ENCODE results near the gene GFPT1.
A peak's percentile ranks its signal among the peaks of the same experiment; 100 is the strongest.
"Not testable (repeated sequence)": the region's sequence is repeated elsewhere in the genome, so short reads cannot be mapped to it uniquely, and the experiment has no call there.

Gene GFPT1

DNA sequence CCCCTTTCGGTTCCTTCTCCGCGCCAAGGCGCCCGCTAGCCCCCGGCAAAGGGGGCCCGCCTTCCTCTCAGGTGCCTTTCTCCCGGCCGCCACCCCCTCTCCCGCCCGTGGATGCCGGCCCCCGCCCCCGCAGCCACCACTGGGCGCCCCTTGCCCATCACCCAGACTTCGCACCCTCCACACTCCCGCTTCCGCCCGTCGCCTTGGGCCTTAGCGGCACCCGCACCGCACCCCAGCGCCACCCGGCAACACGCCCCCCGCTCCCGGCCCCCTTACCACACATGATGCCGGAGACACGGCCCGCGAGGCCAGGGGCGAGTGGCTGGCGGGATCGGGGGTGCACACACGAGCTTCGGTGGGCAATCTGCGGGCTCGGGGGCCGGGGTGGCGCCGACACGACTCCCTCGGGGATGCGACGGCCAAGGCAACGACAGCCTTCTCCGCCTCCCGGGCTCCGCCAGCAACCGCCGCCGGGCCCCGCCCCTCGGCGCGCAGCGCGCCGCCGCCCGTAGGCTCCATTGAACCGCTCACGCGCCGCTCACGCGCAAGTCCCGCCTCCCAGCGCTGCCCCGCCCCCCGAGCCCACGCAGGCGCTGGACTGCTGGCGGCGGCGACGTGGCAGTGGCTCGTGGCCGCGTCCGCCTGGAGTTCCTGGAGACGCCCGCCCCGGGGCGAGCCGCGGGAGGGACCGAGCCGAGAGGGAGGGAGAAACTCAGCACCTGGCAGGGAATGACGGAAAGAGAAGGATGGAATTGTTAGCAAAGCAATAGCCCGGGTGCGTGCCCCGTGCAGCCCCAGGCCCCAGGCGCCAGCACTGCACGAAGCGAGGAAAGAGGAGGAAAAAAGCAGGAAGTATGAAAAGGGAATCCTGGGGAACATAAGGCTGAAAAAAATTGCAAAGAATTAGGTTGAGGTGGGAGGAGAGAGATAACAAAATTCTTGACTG lies at the start of gene GFPT1:
Gene GFPT1, minus strand, starts transcription at position 439 of the 946 bp plus-strand sequence. Its CDS starts 156 bp downstream, at position 283.
- H3K9me3 ChIP-seq (ENCODE audit: control insufficient read depth in 1 of 2, low read length in 2 of 2), result no peaks in the 10 kb centered on the region
- no peaks in the 10 kb centered on the region for H3K36me3 ChIP-seq (ENCODE audit: control insufficient read depth in 1 of 2, insufficient read depth in 2 of 2, low read length in 2 of 2)
- H3K4me3 ChIP-seq (ENCODE audit: low read depth in 1 of 2, low read length in 2 of 2), result peak within 1 kb of the TSS; percentile 70 to 84
- H3K27me3 ChIP-seq (ENCODE audit: control insufficient read depth in 1 of 2, insufficient read depth in 2 of 2, low read length in 2 of 2), result no peaks in the 10 kb centered on the region
- peak within 1 kb of the TSS; percentile 81 to 84 for H3K9ac ChIP-seq (ENCODE audit: low read depth in 1 of 2, low read length in 2 of 2)
- H3K4me1 ChIP-seq (ENCODE audit: control insufficient read depth in 1 of 2, insufficient read depth in 2 of 2, low read length in 2 of 2), result peaks cover 25 to 28% of the 10 kb centered on the region in 2 donors
- H3K27ac ChIP-seq (ENCODE audit: low read depth, low read length), result peak within 1 kb of the TSS; percentile 89

- Histone ChIP-seq H3K36me3 (ENCODE audit: control insufficient read depth in 1 of 2, insufficient read depth in 2 of 2, low read length in 2 of 2) (no peaks in the 10 kb centered on the region), H3K27ac (ENCODE audit: low read depth, low read length) (peak overlapping the region; percentile 91), H3K9ac (ENCODE audit: low read depth in 1 of 2, low read length in 2 of 2) (peak overlapping the region; percentile 71 to 94), H3K9me3 (ENCODE audit: control insufficient read depth in 1 of 2, low read length in 2 of 2) (peaks cover 0 to 2% of the 10 kb centered on the region in 2 donors), H3K4me1 (ENCODE audit: control insufficient read depth in 1 of 2, insufficient read depth in 2 of 2, low read length in 2 of 2) (peaks cover 20 to 26% of the 10 kb centered on the region in 2 donors), H3K27me3 (ENCODE audit: control insufficient read depth in 1 of 2, insufficient read depth in 2 of 2, low read length in 2 of 2) (no peaks in the 10 kb centered on the region), H3K4me3 (ENCODE audit: low read depth in 1 of 2, low read length in 2 of 2) (peak overlapping the region; percentile 82 to 92)
These were observed 49.5 kb upstream of the GFPT1 start for GRCh38 chr2:69436596-69436937.

DNA sequence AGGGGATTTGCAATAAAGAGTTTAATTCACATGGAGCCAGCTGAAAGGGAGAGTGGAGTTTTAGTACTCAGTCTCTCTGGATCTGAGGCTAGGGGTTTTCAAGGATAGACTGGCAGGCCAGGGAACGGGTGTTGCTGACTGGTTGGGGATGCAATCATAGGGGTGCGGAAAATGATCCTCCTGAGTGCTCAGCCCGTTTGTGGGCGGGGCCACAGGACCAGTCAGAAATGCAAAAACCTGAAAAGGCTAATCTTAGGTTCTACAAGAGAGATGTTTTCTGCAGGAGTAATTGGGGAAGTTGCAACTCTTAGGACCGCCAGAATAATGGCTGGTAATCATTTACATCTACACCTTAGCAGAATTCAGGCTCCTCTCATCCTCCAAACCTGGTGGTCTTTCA lies 47.7 kb upstream of the GFPT1 start:
- Histone ChIP-seq H3K27ac (ENCODE audit: low read depth, low read length) (no peak overlapping the region), H3K9ac (ENCODE audit: low read depth in 1 of 2, low read length in 2 of 2) (no peak overlapping the region), H3K36me3 (ENCODE audit: control insufficient read depth in 1 of 2, insufficient read depth in 2 of 2, low read length in 2 of 2) (peaks cover 0 to 3% of the 10 kb centered on the region in 2 donors), H3K27me3 (ENCODE audit: control insufficient read depth in 1 of 2, insufficient read depth in 2 of 2, low read length in 2 of 2) (no peaks in the 10 kb centered on the region), H3K9me3 (ENCODE audit: control insufficient read depth in 1 of 2, low read length in 2 of 2) (peaks cover 0 to 2% of the 10 kb centered on the region in 2 donors), H3K4me1 (ENCODE audit: control insufficient read depth in 1 of 2, insufficient read depth in 2 of 2, low read length in 2 of 2) (peaks cover 20 to 26% of the 10 kb centered on the region in 2 donors), H3K4me3 (ENCODE audit: low read depth in 1 of 2, low read length in 2 of 2) (no peak overlapping the region)

GRCh38 chr2:69429491-69430183 lies 42.6 kb upstream of the GFPT1 start:
- Histone ChIP-seq H3K36me3 (ENCODE audit: control insufficient read depth in 1 of 2, insufficient read depth in 2 of 2, low read length in 2 of 2) (peaks cover 0 to 19% of the 10 kb centered on the region in 2 donors), H3K27me3 (ENCODE audit: control insufficient read depth in 1 of 2, insufficient read depth in 2 of 2, low read length in 2 of 2) (no peaks in the 10 kb centered on the region), H3K27ac (ENCODE audit: low read depth, low read length) (no peak overlapping the region)

DNA sequence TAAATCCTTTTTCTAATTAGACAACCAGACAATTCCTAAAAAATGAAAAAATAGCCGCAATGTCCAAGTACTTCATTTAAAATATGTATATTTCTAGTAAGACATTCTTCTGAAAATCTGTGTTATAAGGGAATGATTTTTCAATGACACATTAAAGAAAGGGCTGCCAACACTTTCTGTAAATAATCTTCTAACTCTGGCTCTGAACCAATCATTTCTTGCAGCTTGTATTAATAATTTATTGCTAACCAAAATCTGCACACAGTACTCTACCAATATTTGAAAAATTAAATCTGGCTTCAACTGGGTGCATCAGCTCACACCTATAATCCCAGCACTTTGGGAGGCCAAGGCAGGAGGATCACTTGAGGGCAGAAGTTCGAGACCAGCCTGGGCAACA lies 42.0 kb upstream of the GFPT1 start:
- no peaks in the 10 kb centered on the region for H3K27me3 ChIP-seq (ENCODE audit: control insufficient read depth in 1 of 2, insufficient read depth in 2 of 2, low read length in 2 of 2)
- peaks cover 0 to 4% of the 10 kb centered on the region in 2 donors for H3K4me1 ChIP-seq (ENCODE audit: control insufficient read depth in 1 of 2, insufficient read depth in 2 of 2, low read length in 2 of 2)
- no peak overlapping the region for H3K9ac ChIP-seq (ENCODE audit: low read depth in 1 of 2, low read length in 2 of 2)
- H3K4me3 ChIP-seq (ENCODE audit: low read depth in 1 of 2, low read length in 2 of 2), result no peak overlapping the region
- no peaks in the 10 kb centered on the region for H3K9me3 ChIP-seq (ENCODE audit: control insufficient read depth in 1 of 2, low read length in 2 of 2)
- no peak overlapping the region for H3K27ac ChIP-seq (ENCODE audit: low read depth, low read length)
- peaks cover 0 to 19% of the 10 kb centered on the region in 2 donors for H3K36me3 ChIP-seq (ENCODE audit: control insufficient read depth in 1 of 2, insufficient read depth in 2 of 2, low read length in 2 of 2)

More at GRCh38 chr2:69429491-69430183, 42.6 kb upstream of the GFPT1 start:
- Histone ChIP-seq H3K9ac (ENCODE audit: low read depth in 1 of 2, low read length in 2 of 2) (no peak overlapping the region), H3K4me3 (ENCODE audit: low read depth in 1 of 2, low read length in 2 of 2) (no peak overlapping the region), H3K4me1 (ENCODE audit: control insufficient read depth in 1 of 2, insufficient read depth in 2 of 2, low read length in 2 of 2) (peaks cover 3 to 4% of the 10 kb centered on the region in 2 donors), H3K9me3 (ENCODE audit: control insufficient read depth in 1 of 2, low read length in 2 of 2) (no peaks in the 10 kb centered on the region)

GRCh38 chr2:69424419-69424818 lies 37.4 kb upstream of the GFPT1 start:
- H3K36me3 ChIP-seq (ENCODE audit: control insufficient read depth in 1 of 2, insufficient read depth in 2 of 2, low read length in 2 of 2), result peaks cover 0 to 22% of the 10 kb centered on the region in 2 donors

GRCh38 chr2:69422198-69422597 lies 35.2 kb upstream of the GFPT1 start:
- Histone ChIP-seq H3K27ac (ENCODE audit: low read depth, low read length) (no peak overlapping the region), H3K36me3 (ENCODE audit: control insufficient read depth in 1 of 2, insufficient read depth in 2 of 2, low read length in 2 of 2) (peaks cover 4 to 19% of the 10 kb centered on the region in 2 donors)

More at GRCh38 chr2:69424419-69424818, 37.4 kb upstream of the GFPT1 start:
- no peaks in the 10 kb centered on the region for H3K9me3 ChIP-seq (ENCODE audit: control insufficient read depth in 1 of 2, low read length in 2 of 2)
- H3K27ac ChIP-seq (ENCODE audit: low read depth, low read length), result no peak overlapping the region
- no peaks in the 10 kb centered on the region for H3K27me3 ChIP-seq (ENCODE audit: control insufficient read depth in 1 of 2, insufficient read depth in 2 of 2, low read length in 2 of 2)
- no peak overlapping the region for H3K9ac ChIP-seq (ENCODE audit: low read depth in 1 of 2, low read length in 2 of 2)
- H3K4me1 ChIP-seq (ENCODE audit: control insufficient read depth in 1 of 2, insufficient read depth in 2 of 2, low read length in 2 of 2), result peaks cover 0 to 7% of the 10 kb centered on the region in 2 donors
- H3K4me3 ChIP-seq (ENCODE audit: low read depth in 1 of 2, low read length in 2 of 2), result no peak overlapping the region

DNA sequence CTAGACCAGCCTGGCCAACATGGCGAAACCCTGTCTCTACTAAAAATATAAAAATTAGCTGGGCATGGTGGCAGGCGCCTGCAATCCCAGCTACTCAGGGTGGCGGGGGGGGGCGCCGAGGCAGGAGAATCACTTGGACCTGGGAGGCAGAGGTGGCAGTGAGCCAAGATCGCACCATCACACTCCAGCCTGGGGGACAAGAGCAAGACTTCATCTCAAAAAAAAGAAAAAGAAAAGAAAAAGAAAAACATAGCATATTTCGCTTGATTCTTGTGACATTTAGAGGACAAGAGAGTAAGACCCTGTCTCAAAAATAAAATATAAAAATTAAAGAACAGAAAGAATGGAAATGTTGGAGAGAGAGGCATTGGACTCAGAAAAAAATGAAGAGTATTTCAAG lies 32.1 kb upstream of the GFPT1 start:
- H3K27ac ChIP-seq (ENCODE audit: low read depth, low read length); H3K9ac ChIP-seq (ENCODE audit: low read depth in 1 of 2, low read length in 2 of 2); H3K27me3 ChIP-seq (ENCODE audit: control insufficient read depth in 1 of 2, insufficient read depth in 2 of 2, low read length in 2 of 2); H3K9me3 ChIP-seq (ENCODE audit: control insufficient read depth in 1 of 2, low read length in 2 of 2); H3K4me3 ChIP-seq (ENCODE audit: low read depth in 1 of 2, low read length in 2 of 2); H3K4me1 ChIP-seq (ENCODE audit: control insufficient read depth in 1 of 2, insufficient read depth in 2 of 2, low read length in 2 of 2): not testable (repeated sequence)
- peaks cover 4 to 33% of the 10 kb centered on the region in 2 donors for H3K36me3 ChIP-seq (ENCODE audit: control insufficient read depth in 1 of 2, insufficient read depth in 2 of 2, low read length in 2 of 2)

More at GRCh38 chr2:69422198-69422597, 35.2 kb upstream of the GFPT1 start:
- H3K4me3 ChIP-seq (ENCODE audit: low read depth in 1 of 2, low read length in 2 of 2), result no peak overlapping the region
- no peak overlapping the region for H3K9ac ChIP-seq (ENCODE audit: low read depth in 1 of 2, low read length in 2 of 2)
- H3K9me3 ChIP-seq (ENCODE audit: control insufficient read depth in 1 of 2, low read length in 2 of 2), result no peaks in the 10 kb centered on the region
- peaks cover 0 to 3% of the 10 kb centered on the region in 2 donors for H3K4me1 ChIP-seq (ENCODE audit: control insufficient read depth in 1 of 2, insufficient read depth in 2 of 2, low read length in 2 of 2)
- H3K27me3 ChIP-seq (ENCODE audit: control insufficient read depth in 1 of 2, insufficient read depth in 2 of 2, low read length in 2 of 2), result no peaks in the 10 kb centered on the region

GRCh38 chr2:69416147-69416546 lies 29.1 kb upstream of the GFPT1 start:
- Histone ChIP-seq H3K4me1 (ENCODE audit: control insufficient read depth in 1 of 2, insufficient read depth in 2 of 2, low read length in 2 of 2) (no peaks in the 10 kb centered on the region), H3K4me3 (ENCODE audit: low read depth in 1 of 2, low read length in 2 of 2) (no peak overlapping the region), H3K27ac (ENCODE audit: low read depth, low read length) (no peak overlapping the region), H3K9me3 (ENCODE audit: control insufficient read depth in 1 of 2, low read length in 2 of 2) (no peaks in the 10 kb centered on the region), H3K9ac (ENCODE audit: low read depth in 1 of 2, low read length in 2 of 2) (no peak overlapping the region), H3K36me3 (ENCODE audit: control insufficient read depth in 1 of 2, insufficient read depth in 2 of 2, low read length in 2 of 2) (peaks cover 4 to 48% of the 10 kb centered on the region in 2 donors), H3K27me3 (ENCODE audit: control insufficient read depth in 1 of 2, insufficient read depth in 2 of 2, low read length in 2 of 2) (no peaks in the 10 kb centered on the region)

GRCh38 chr2:69411120-69411519 lies 24.1 kb upstream of the GFPT1 start:
- H3K4me1 ChIP-seq (ENCODE audit: control insufficient read depth in 1 of 2, insufficient read depth in 2 of 2, low read length in 2 of 2), result no peaks in the 10 kb centered on the region
- no peak overlapping the region for H3K4me3 ChIP-seq (ENCODE audit: low read depth in 1 of 2, low read length in 2 of 2)
- H3K27me3 ChIP-seq (ENCODE audit: control insufficient read depth in 1 of 2, insufficient read depth in 2 of 2, low read length in 2 of 2), result no peaks in the 10 kb centered on the region
- no peak overlapping the region for H3K27ac ChIP-seq (ENCODE audit: low read depth, low read length)
- H3K9ac ChIP-seq (ENCODE audit: low read depth in 1 of 2, low read length in 2 of 2), result no peak overlapping the region
- H3K9me3 ChIP-seq (ENCODE audit: control insufficient read depth in 1 of 2, low read length in 2 of 2), result no peaks in the 10 kb centered on the region
- peaks cover 0 to 49% of the 10 kb centered on the region in 2 donors for H3K36me3 ChIP-seq (ENCODE audit: control insufficient read depth in 1 of 2, insufficient read depth in 2 of 2, low read length in 2 of 2)
